CD4-positive, alpha-beta T cell treated with Interferon alpha-2 for 1 hour (primary cell): Measurements from ENCODE around the gene RHBDF1.
"Not testable (repeated sequence)": the region's sequence is repeated elsewhere in the genome, so short reads cannot be mapped to it uniquely, and the experiment has no call there.

Experiments used
- DNase-seq, 2 donors: peaks; one replicate each; pipeline ENCODE4 v3.0.0-alpha.2; 2020 to 2022

RHBDF1 gene

DNA sequence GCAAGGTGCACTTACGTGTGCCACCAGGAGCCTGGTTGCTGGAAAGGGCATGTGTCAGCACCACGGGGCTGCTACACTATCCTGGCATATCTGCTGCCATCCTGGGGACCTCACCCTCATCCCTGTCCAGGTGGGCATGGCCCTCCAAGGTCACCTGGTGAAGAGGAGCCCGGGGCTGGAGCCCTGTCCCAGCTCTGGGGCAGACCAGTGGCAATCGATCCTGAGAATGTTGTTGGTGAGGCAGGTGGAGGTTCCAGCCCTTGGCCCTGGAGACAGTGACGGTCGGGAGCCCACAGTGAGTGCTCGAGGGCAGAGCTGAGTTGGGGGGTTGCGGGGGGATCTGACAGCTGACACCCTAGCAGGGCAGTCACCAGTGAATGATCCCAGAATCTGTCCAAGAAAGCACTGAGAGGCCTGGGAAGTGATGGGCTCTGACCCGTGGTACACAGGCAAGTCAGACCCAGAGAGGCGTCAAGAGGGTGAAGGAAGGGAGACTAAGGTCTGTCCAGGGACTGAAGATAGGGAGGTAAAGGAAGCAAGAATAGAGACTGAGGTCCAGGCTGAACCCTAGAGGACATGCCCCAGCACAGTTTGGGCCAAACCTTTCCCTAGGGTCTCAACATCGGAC lies 36.6 kb downstream of the RHBDF1 start:
- DNase-seq = no peak

DNA sequence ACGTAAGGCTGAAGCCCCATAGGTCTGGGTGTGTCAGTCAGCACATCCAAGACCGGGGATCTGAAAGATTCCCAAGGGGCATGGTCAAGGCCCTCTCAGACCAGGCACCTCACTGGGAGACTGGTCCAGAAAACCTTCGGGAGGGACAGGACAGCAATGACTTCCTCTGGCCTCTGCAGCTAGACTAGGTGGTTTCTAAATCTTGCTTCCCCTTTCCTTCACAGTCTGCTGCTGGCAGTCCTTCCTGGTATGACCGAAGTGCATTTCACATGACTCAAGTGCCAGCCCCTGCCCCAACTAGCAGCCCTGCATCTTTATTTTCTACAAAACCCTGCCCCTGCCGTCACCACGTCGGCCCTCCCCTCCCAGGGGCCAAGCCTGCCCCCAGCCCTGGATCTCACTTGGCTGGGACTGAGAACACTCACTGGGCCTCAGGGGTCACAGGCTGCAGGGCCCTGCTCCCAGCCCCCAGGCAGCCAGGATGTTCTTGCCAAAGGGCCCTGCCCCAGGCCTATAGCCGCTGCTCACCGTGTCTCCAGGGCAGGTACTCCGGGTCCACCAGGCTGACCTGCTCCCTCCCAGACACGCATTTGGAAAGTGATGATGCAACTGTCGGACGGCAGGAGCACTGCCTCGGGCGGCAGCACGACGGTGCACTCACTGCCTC lies 37.3 kb downstream of the RHBDF1 start:
- DNase-seq = peak in 1 of 2 donors; percentile 45

- DNase-seq = no peak
Observed at GRCh38 chr16:34648-34987, 37.8 kb downstream of the RHBDF1 start.

DNA sequence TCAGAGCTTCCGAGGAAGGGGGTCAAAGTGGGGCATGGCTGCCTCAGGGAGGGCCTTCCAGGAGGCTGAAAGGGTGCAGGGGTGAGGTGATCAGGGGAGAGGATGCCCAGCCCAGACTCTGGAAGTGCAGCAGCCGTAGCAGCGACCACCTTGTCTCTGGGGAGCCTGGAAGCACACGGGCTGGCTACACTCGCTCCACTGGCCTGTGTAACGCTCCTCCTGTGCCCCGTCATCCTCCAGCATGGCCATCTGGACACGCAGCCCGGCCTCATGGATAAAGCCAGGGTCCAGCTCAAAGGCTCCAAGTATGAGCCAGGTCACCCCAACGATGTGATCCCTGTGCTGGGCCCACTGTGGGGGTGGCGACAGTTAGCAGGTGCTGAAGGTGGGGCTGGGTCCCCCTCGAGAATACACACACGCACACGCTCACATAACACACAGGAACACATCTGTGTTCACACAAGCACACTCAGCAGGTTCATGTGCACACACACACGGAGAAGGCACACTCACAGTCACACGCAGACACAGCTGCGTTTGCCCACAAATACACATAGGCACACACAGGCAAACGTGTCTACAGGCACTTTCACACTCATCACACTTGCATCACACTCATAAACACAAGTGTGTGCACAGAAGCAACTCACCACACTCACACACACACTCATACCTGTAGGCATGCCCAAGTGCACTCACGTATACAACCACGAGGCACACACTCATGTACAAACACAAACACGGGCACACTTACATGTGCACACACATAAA lies 38.4 kb downstream of the RHBDF1 start:
- DNase-seq = no peak

- DNase-seq = not testable (repeated sequence)
Observed at GRCh38 chr16:33154-33876, 39.1 kb downstream of the RHBDF1 start.

- not testable (repeated sequence) for DNase-seq
Observed at GRCh38 chr16:30627-31026, 41.8 kb downstream of the RHBDF1 start.

DNA sequence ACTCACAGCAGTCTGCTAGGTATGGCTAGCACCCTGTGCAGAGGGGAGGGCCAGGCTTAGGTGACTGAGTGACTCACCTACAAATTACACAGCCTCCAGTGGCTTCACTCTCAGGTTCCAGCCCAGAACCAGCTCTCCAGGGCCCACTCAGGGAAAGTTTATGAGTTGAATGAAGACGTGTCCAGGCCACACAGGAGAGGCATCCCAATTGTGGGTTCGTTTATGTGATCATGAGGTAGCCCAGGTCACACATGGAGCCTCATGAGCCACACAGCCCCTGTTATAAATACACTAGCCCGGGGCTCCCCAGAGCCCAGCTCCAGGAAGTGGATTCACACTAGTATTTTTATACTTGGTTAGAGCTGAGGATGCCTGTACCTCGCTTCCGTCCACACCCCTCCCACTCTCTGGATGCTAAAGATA lies 46.5 kb downstream of the RHBDF1 start:
- not testable (repeated sequence) for DNase-seq

GRCh38 chr16:24151-24550 lies 48.3 kb downstream of the RHBDF1 start:
- DNase-seq = not testable (repeated sequence)

DNA sequence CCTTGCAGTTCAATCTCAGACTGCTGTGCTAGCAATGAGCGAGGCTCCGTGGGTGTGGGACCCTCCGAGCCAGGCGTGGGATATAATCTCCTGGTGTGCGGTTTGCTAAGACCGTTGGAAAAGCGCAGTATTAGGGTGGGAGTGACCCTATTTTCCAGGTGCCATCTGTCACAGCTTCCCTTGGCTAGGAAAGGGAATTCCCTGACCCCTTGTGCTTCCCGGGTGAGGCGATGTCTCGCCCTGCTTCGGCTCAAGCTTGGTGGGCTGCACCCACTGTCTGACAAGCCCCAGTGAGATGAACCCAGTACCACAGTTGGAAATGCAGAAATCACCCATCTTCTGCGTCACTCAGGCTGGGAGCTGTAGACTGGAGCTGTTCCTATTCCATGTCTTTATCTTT lies 51.5 kb downstream of the RHBDF1 start:
- DNase-seq = not testable (repeated sequence)

DNA sequence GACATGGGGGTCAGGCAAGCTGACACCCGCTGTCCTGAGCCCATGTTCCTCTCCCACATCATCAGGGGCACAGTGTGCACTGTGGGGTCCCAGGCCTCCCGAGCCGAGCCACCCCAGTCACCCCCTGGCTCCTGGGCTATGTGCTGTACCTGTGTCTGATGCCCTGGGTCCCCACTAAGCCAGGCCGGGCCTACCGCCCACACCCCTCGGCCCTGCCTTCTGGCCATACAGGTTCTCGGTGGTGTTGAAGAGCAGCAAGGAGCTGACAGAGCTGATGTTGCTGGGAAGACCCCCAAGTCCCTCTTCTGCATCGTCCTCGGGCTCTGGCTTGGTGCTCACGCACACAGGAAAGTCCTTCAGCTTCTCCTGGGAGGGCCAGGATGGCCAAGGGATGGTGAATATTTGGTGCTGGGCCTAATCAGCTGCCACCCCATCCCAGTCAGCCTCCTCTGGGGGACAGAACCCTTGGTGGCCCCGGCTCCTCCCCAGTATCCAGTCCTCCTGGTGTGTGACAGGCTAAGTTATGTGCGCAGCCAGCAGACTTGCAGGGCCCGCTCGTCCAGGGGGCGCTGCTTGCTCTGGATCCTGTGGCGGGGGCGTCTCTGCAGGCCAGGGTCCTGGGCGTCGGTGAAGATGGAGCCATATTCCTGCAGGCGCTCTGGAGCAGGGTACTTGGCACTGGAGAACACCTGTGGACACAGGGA lies 55.2 kb downstream of the RHBDF1 start:
- not testable (repeated sequence) for DNase-seq

DNA sequence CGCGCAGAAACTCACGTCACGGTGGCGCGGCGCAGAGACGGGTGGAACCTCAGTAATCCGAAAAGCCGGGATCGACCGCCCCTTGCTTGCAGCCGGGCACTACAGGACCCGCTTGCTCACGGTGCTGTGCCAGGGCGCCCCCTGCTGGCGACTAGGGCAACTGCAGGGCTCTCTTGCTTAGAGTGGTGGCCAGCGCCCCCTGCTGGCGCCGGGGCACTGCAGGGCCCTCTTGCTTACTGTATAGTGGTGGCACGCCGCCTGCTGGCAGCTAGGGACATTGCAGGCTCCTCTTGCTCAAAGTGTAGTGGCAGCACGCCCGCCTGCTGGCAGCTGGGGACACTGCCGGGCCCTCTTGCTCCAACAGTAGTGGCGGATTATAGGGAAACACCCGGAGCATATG lies 61.7 kb downstream of the RHBDF1 start:
- peak; percentile 94 for DNase-seq

DNA sequence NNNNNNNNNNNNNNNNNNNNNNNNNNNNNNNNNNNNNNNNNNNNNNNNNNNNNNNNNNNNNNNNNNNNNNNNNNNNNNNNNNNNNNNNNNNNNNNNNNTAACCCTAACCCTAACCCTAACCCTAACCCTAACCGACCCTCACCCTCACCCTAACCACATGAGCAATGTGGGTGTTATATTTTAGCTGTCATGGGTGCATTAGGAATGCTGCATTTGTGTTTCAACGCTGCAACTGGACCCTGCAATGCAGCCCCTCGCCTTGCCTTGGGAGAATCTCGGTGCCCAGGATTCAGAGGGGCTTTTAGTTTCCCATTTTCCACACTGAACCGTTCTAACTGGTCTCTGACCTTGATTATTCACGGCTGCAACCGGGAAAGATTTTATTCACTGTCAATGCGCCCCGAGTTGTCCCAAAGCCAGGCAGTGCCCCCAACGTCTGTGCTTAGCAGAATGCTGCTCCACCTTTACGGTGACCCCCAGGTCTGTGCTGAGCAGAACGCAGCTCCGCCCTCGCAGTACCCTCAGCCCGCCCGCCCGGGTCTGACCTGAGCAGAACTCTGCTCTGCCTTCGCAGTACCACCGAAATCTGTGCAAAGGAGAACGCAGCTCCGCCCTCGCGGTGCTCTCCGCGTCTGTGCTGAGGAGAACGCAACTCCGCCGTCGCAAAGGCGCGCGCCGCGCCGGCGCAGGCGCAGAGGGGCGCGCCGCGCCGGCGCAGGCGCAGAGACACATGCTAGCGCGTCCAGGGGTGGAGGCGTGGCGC lies 62.3 kb downstream of the RHBDF1 start:
- DNase-seq = no peak
